HCT116 (cell line): Measurements from ENCODE around the gene MIPEP. TPM values are rescaled to one million over a fixed set of nuclear protein-coding genes. Genes with fewer than 3 reads are reported as not detected.

Source experiments
- ATAC-seq: fragments of 200-7000 bp; cut with Tn5 transposase; 2 replicates; pipeline ENCODE4 v1.9.1; 2020; ENCODE audit warnings: mild to moderate bottlenecking, moderate library complexity
- BruUV-seq: library from RNA; stranded (reverse); fragments of 400-500 nt; replicated peaks from 2 replicates; lab custom pipeline; 2021; lab: Mats Ljungman, UMichigan
- CTCF ChIA-PET: fragments of 300-600 bp; sonication (Branson Sonifier 250); formaldehyde crosslinking; loops from one replicate; lab custom pipeline; 2021; ENCODE audit warnings: antibody characterized with exemption; lab: Charles Lee
- POLR2A ChIA-PET: fragments of 300-600, 350-600 bp; sonication (Branson Sonifier 250); formaldehyde crosslinking; loops from one replicate; lab custom pipeline; 2021; ENCODE audit warnings: antibody characterized with exemption; lab: Charles Lee
- RAD21 ChIA-PET, 2 experiments: fragments of 300-600 bp; sonication (Branson Sonifier 250); formaldehyde crosslinking; loops; one replicate each; lab custom pipeline; 2023; ENCODE audit warnings: low total read pairs in 2 of 2; ENCODE audit not compliant: uncharacterized antibody in 2 of 2, unreplicated experiment in 2 of 2, low non-redundant PET in 1 of 2; lab: Charles Lee
- DNase-seq: peaks from one replicate; pipeline ENCODE4 v3.0.0-alpha.2; 2010; ENCODE audit warnings: low read depth, low spot score
- H2AFZ ChIP-seq: fragments of 200-600 bp; shearing (Covaris generic), sonication (generic); 2 replicates; pipeline ENCODE4 v1.6.1; 2017; ENCODE audit warnings: low read depth, mixed run types, mixed read lengths, antibody characterized with exemption, low read length; ENCODE audit not compliant: poor library complexity, severe bottlenecking
- H3K27ac ChIP-seq: 2 replicates; pipeline ENCODE4 v1.5.1; 2012; ENCODE audit warnings: low read depth, low read length
- H3K27me3 ChIP-seq: fragments of 200-600 bp; sonication (generic); 2 replicates; pipeline ENCODE4 v1.6.1; 2016; ENCODE audit warnings: mixed run types, low read length, mixed read lengths; ENCODE audit not compliant: insufficient read depth
- H3K36me3 ChIP-seq, 2 experiments: fragments of 200-500 bp in 1 of 2; fragments of 200-600 bp in 1 of 2; sonication (Bioruptor generic) in 1 of 2; sonication (generic) in 1 of 2; 2 replicates each; pipeline versions ENCODE4 v1.5.1 to v1.6.1; 2014 to 2016; ENCODE audit warnings: low read length in 2 of 2, inconsistent platforms in 1 of 2, mixed read lengths in 1 of 2, mixed run types in 1 of 2; ENCODE audit not compliant: insufficient read depth in 2 of 2, control insufficient read depth in 1 of 2
- H3K4me1 ChIP-seq, 2 experiments: fragments of 200-600 bp in 1 of 2; sonication (generic) in 1 of 2; 2 replicates each; pipeline versions ENCODE4 v1.5.1 to v1.6.1; 2012 to 2017; ENCODE audit warnings: low read length in 2 of 2, inconsistent platforms in 1 of 2, mild to moderate bottlenecking in 1 of 2, mixed read lengths in 1 of 2, mixed run types in 1 of 2, moderate library complexity in 1 of 2; ENCODE audit not compliant: insufficient read depth in 2 of 2, control insufficient read depth in 1 of 2
- H3K4me2 ChIP-seq: fragments of 200-600 bp; sonication (generic); 2 replicates; pipeline ENCODE4 v1.6.1; 2017; ENCODE audit warnings: mixed run types, low read length, mixed read lengths
- H3K4me3 ChIP-seq, 2 experiments: fragments of 200-600 bp in 1 of 2; sonication (generic) in 1 of 2; replicated peaks in 1 of 2; 2 replicates each; pipeline ENCODE4 v1.5.1; 2011 to 2016; ENCODE audit warnings: low read length in 2 of 2, control low read depth in 1 of 2, low read depth in 1 of 2, mild to moderate bottlenecking in 1 of 2, mixed read lengths in 1 of 2, mixed run types in 1 of 2
- H3K79me2 ChIP-seq: fragments of 200-600 bp; sonication (generic); 2 replicates; pipeline ENCODE4 v1.6.1; 2017; ENCODE audit warnings: mild to moderate bottlenecking, mixed run types, low read length, moderate library complexity, mixed read lengths; ENCODE audit not compliant: insufficient read depth
- H3K9ac ChIP-seq: fragments of 200-600 bp; sonication (generic); 2 replicates; pipeline ENCODE4 v1.6.1; 2016; ENCODE audit warnings: low read length, mixed read lengths
- H3K9me2 ChIP-seq: fragments of 200-600 bp; sonication (generic), shearing (Covaris generic); 2 replicates; pipeline ENCODE4 v1.6.1; 2017; ENCODE audit warnings: mixed run types, mild to moderate bottlenecking, moderate library complexity; ENCODE audit not compliant: insufficient read depth
- H3K9me3 ChIP-seq, 2 experiments: fragments of 200-500 bp in 1 of 2; fragments of 200-600 bp in 1 of 2; sonication (Bioruptor generic) in 1 of 2; sonication (generic) in 1 of 2; 2 replicates each; pipeline ENCODE4 v1.6.1; 2014 to 2017; ENCODE audit warnings: low read length in 2 of 2, mixed read lengths in 2 of 2, inconsistent platforms in 1 of 2, low read depth in 1 of 2, mild to moderate bottlenecking in 1 of 2, mixed run types in 1 of 2, moderate library complexity in 1 of 2; ENCODE audit not compliant: control insufficient read depth in 1 of 2, insufficient read depth in 1 of 2
- H4K20me1 ChIP-seq: fragments of 200-600 bp; sonication (generic), shearing (Covaris generic); 2 replicates; pipeline ENCODE4 v1.6.1; 2017; ENCODE audit warnings: mixed run types, mild to moderate bottlenecking, moderate library complexity; ENCODE audit not compliant: insufficient read depth
- EZH2phosphoT487 ChIP-seq: fragments of 200-600 bp; IDR thresholded peaks from 2 replicates; pipeline ENCODE4 v1.6.1; 2018; ENCODE audit warnings: antibody characterized with exemption, borderline replicate concordance
- RAD21 ChIP-seq: IDR thresholded peaks from 2 replicates; pipeline ENCODE4 v1.6.1; 2012; ENCODE audit warnings: low read depth, mild to moderate bottlenecking
- TCF7L2 ChIP-seq: IDR thresholded peaks from 2 replicates; pipeline ENCODE4 v1.7.0; 2011; ENCODE audit warnings: borderline replicate concordance, inconsistent platforms; ENCODE audit not compliant: insufficient read depth, insufficient read length; ENCODE audit errors: extremely low read depth
- ZNF274 ChIP-seq: fragments of 200-500 bp; sonication (Bioruptor generic); IDR thresholded peaks from 2 replicates; pipeline ENCODE4 v1.6.1; 2014; ENCODE audit warnings: mild to moderate bottlenecking, low read depth, low read length, inconsistent platforms
- intact Hi-C: fragments of 100-400 bp; cut with micrococcal nuclease; formaldehyde crosslinking; loops from 2 replicates; pipeline ENCODE4 v1.10.0; 2022
- total RNA-seq: library from RNA; stranded (reverse); gene quantifications from one replicate; pipeline ENCODE4 v1.2.1, GENCODE V29; 2021; ENCODE audit not compliant: unreplicated experiment
- TF ChIP-seq, protein P1 (sequence below): IDR thresholded peaks from 2 replicates; pipeline ENCODE4 v1.6.1; 2012; ENCODE audit warnings: low read depth
- TF ChIP-seq, protein P2 (sequence below): IDR thresholded peaks from 2 replicates; pipeline ENCODE4 v1.6.1; 2012
- TF ChIP-seq, protein P3 (sequence below): IDR thresholded peaks from 2 replicates; pipeline ENCODE4 v1.6.1; 2011; ENCODE audit warnings: mild to moderate bottlenecking, low read length, moderate library complexity; ENCODE audit not compliant: insufficient replicate concordance; ENCODE audit errors: extremely low read depth

The MIPEP gene
- total RNA-seq, 1 experiment from 2014 or later = 33.3 TPM

DNA sequence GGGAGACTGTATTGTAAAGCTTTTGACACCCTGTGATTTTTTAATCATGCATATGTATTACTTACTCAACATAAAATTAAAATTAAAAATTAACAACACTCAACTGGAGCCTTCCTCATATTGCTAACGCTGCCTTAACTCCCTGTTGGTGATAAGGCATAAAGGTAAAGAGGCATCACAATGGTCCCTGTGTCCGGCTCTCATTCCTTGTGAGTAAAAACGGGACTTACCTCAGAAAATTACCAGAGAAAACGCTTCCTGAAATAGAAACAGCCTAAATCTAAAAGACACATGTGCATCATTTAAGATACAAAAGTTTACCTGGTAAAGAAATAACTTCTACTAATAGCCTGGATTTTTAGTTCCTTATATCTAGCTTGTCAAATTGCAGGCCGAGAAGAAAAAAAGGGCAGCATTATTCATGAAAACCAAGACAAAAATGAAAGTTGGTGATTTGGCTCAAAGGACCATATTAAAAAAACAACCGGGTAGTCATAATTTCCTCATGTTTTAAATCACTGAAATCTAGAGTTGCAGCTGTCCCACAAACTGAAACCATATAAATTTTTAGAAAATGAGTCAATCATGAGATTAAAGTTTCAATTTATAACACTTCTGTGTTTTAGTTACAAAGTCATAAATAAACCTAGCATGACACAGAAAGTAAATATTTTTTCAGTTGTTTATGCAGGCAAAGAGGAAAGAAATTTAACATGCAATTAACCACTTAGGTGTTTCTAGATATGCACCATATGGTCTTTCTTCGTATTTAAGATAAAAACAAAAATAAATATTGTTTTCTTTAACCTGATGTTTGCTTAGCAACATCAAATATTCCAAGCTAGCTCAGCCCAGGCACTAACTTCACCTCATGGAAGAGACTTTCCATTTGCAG, 94.7 kb downstream of the MIPEP start:
- no peak for ATAC-seq
- CTCF ChIA-PET = no interaction called here
- no peak for DNase-seq

More for the DNA sequence above, 94.7 kb downstream of the MIPEP start:
- ChIA-PET RAD21 (no interaction called here), POLR2A (no interaction called here)
- Histone ChIP-seq H3K9me2 (no peaks in the 10 kb centered on the region), H2AFZ (no peak overlapping the region), H4K20me1 (no peaks in the 10 kb centered on the region), H3K4me1 (peaks cover 3 to 19% of the 10 kb centered on the region in 2 experiments; a peak in 2 of 4 replicates), H3K36me3 (no peaks in the 10 kb centered on the region; a peak in 1 of 4 replicates), H3K9me3 (no peaks in the 10 kb centered on the region), H3K79me2 (no peaks in the 10 kb centered on the region), H3K4me2 (no peak overlapping the region), H3K27me3 (no peaks in the 10 kb centered on the region), H3K4me3 (no peak overlapping the region), H3K9ac (no peak overlapping the region), H3K27ac (peak overlapping the region; percentile 27; the same call in 1 of the 2 replicates)
- no TSS peak for BruUV-seq
- TF ChIP-seq, protein P1, sequence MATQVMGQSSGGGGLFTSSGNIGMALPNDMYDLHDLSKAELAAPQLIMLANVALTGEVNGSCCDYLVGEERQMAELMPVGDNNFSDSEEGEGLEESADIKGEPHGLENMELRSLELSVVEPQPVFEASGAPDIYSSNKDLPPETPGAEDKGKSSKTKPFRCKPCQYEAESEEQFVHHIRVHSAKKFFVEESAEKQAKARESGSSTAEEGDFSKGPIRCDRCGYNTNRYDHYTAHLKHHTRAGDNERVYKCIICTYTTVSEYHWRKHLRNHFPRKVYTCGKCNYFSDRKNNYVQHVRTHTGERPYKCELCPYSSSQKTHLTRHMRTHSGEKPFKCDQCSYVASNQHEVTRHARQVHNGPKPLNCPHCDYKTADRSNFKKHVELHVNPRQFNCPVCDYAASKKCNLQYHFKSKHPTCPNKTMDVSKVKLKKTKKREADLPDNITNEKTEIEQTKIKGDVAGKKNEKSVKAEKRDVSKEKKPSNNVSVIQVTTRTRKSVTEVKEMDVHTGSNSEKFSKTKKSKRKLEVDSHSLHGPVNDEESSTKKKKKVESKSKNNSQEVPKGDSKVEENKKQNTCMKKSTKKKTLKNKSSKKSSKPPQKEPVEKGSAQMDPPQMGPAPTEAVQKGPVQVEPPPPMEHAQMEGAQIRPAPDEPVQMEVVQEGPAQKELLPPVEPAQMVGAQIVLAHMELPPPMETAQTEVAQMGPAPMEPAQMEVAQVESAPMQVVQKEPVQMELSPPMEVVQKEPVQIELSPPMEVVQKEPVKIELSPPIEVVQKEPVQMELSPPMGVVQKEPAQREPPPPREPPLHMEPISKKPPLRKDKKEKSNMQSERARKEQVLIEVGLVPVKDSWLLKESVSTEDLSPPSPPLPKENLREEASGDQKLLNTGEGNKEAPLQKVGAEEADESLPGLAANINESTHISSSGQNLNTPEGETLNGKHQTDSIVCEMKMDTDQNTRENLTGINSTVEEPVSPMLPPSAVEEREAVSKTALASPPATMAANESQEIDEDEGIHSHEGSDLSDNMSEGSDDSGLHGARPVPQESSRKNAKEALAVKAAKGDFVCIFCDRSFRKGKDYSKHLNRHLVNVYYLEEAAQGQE = no peak
- TF ChIP-seq, protein P2, sequence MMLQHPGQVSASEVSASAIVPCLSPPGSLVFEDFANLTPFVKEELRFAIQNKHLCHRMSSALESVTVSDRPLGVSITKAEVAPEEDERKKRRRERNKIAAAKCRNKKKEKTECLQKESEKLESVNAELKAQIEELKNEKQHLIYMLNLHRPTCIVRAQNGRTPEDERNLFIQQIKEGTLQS = no peak
- no peak for TF ChIP-seq RAD21
- TF ChIP-seq ZNF274 = no peak
- no peak for TF ChIP-seq TCF7L2
- TF ChIP-seq, protein P3, sequence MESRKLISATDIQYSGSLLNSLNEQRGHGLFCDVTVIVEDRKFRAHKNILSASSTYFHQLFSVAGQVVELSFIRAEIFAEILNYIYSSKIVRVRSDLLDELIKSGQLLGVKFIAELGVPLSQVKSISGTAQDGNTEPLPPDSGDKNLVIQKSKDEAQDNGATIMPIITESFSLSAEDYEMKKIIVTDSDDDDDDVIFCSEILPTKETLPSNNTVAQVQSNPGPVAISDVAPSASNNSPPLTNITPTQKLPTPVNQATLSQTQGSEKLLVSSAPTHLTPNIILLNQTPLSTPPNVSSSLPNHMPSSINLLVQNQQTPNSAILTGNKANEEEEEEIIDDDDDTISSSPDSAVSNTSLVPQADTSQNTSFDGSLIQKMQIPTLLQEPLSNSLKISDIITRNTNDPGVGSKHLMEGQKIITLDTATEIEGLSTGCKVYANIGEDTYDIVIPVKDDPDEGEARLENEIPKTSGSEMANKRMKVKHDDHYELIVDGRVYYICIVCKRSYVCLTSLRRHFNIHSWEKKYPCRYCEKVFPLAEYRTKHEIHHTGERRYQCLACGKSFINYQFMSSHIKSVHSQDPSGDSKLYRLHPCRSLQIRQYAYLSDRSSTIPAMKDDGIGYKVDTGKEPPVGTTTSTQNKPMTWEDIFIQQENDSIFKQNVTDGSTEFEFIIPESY = no peak
- TF ChIP-seq EZH2phosphoT487 = no peak
- intact Hi-C loops = no loop called here
